IPS-15b (cell line): ENCODE results near the gene LASP1NB.

Source experiments
- H3K27me3 ChIP-seq: one replicate; pipeline ENCODE4 v1.6.1; 2013; ENCODE audit warnings: low read length; ENCODE audit not compliant: control insufficient read depth, insufficient read depth
- H3K36me3 ChIP-seq: one replicate; pipeline ENCODE4 v1.6.1; 2013; ENCODE audit warnings: low read length; ENCODE audit not compliant: control insufficient read depth, insufficient read depth
- H3K4me1 ChIP-seq: one replicate; pipeline ENCODE4 v1.6.1; 2013; ENCODE audit warnings: mild to moderate bottlenecking, low read length; ENCODE audit not compliant: control insufficient read depth, insufficient read depth
- H3K4me3 ChIP-seq: one replicate; pipeline ENCODE4 v1.5.1; 2013; ENCODE audit warnings: low read depth, low read length
- H3K9ac ChIP-seq: one replicate; pipeline ENCODE4 v1.6.1; 2013; ENCODE audit warnings: low read depth, mild to moderate bottlenecking, low read length
- H3K9me3 ChIP-seq: one replicate; pipeline ENCODE4 v1.6.1; 2013; ENCODE audit warnings: mild to moderate bottlenecking, low read length; ENCODE audit not compliant: control insufficient read depth, insufficient read depth

The LASP1NB gene

DNA sequence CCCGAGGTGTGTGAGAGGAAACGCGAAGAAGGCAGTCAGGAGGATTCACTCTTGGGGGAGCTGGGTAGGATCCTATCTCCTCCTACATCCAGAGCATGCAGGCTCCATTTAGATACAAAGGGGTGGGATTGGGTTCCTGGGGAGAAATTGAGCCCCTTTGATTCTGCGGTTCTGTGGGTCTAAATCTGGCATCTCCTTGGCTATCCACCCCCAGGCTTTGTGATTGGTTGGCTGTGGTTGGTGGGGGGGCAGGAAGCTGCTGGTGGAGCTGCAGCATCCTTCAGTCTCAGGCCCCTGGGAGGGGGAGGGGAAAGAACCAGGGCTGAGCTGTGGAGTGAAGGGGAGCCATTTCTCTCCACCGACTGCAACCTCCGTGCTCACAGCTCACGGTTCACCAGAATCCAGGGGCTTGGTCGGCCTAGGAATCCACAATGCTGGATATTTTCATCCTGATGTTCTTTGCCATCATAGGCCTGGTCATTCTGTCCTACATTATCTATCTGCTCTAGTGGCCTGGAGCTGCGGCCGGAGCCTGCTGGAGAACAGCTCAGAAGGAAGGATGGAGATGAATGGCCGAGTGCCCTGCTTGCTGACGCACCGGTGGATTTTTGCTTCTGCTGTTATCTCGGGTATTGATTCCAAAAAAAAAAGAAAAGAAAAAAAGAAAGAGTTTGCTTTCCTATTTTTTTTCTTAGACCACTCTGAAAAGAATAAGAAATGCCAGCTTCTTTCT lies at the start of gene LASP1NB:
Gene LASP1NB (plus strand): TSS at position 352 of the 733 bp plus-strand sequence.
- no peaks in the 10 kb centered on the region for H3K9me3 ChIP-seq
- H3K27me3 ChIP-seq, result no peaks in the 10 kb centered on the region
- peak within 1 kb of the TSS; percentile 21 for H3K4me3 ChIP-seq
- H3K4me1 ChIP-seq, result peaks cover 8% of the 10 kb centered on the region
- H3K9ac ChIP-seq, result no peak within 1 kb of the TSS
- no peaks in the 10 kb centered on the region for H3K36me3 ChIP-seq

DNA sequence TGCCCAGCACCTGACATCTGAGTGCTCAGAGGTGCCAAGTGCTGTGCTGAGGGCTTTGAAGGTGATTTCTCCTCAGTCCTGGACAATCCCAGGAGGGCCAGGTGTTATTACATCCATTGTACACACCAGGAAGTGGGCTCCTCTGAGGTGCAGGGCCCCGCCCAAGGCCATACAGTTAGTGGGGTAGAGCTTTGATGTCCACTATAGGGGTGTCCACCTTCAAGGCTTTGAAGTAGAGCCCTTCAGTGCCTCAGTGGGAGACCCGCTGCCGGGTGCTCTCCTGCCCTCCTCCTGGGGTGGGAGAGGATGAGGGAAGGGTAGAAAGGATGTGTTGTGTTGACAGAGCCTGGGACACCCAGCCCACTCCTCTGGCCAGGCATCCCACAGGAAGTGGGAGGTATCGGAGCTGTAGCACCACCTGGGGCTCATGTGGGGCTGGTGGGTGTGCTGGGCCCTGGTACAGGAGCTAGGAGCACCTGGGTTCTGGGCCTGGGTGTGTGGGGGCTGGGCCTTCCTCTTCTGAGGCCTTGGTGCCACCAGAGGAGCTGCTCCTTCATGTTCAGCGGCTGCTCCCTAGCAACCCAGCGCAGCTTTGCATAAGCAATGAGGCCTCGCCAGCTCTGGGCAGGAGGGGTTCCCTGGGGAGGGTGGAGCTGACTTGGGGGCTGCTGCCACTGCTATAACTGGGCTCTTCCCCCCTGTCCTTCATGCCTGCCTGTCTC lies 48.1 kb upstream of the LASP1NB start:
- Histone ChIP-seq H3K9me3 (no peaks in the 10 kb centered on the region), H3K36me3 (no peaks in the 10 kb centered on the region), H3K27me3 (no peaks in the 10 kb centered on the region), H3K4me3 (peak overlapping the region; percentile 30), H3K9ac (no peak overlapping the region), H3K4me1 (peaks cover 36% of the 10 kb centered on the region)

DNA sequence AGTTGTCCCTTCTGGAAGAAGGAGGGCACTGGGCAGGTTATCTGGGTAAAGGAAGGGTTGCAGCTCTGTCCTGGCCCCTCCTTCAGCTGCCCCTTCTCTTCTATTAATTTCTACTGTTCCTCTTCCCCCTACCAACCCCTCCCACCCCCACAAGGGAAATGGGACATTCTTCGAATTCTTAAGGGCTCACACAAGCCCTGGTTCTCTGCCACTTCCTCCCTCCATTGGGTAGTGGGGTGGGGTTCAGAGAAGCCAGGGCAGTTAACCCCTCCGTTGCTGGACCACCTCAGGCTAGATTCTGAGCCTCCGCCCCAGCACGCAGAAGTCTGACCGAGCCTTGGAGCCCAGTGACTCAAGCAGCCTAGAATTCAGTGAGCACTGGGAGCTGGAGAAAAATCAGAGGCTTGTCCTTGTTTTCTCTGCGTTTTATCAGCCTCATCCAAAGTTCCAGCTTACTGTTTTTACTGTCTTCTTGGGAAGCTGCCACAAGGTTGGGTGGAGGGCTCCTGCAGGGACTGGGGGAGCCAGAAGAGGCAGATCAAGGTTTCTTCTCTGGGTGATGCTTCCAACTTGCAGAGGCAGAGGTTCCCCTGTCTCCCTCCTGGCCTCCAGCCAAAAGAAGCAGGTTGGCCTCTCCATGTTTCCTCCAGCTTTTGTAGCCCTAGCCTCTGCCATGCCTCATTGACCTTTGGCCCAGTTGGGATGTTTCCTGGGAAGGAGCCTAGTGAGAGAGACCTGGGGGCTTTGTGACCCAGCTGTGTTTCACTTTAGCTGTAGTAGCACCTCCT lies 45.3 kb upstream of the LASP1NB start:
- H3K9ac ChIP-seq, result peak overlapping the region; percentile 30
- peaks cover 8% of the 10 kb centered on the region for H3K36me3 ChIP-seq
- H3K4me1 ChIP-seq, result peaks cover 40% of the 10 kb centered on the region
- no peaks in the 10 kb centered on the region for H3K9me3 ChIP-seq
- H3K4me3 ChIP-seq, result peak overlapping the region; percentile 19
- H3K27me3 ChIP-seq, result no peaks in the 10 kb centered on the region

DNA sequence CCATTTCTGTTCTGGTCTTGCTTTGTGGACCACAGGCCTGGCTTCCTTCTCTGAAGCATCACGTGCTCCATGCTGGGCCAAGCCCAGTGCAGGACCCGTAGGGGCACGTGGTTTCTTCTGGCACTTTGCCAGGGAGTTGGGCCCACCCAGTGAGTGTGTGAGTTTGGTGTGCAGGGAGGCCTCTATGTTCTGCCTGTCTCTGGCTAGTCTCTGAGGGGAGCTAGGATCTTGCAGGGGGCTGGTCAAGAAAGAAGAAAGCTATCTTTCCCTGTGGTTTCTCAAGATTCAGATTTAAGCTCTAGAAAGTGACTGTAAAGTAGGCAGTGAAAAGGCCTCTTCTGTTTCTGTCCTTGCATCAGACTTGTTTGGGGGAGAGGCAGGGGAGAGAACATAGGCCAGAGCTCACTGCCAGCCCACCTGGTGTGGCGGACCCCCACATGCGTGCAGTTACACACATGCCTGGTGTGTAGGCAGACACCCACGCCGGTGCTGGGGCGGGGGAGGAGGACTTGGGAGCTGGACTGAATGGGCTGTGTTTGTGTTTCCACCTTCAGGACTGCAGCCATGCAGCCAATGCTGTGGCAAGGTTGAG lies 43.7 kb upstream of the LASP1NB start:
- Histone ChIP-seq H3K27me3 (no peaks in the 10 kb centered on the region), H3K9ac (no peak overlapping the region), H3K4me1 (peaks cover 50% of the 10 kb centered on the region), H3K4me3 (no peak overlapping the region), H3K9me3 (no peaks in the 10 kb centered on the region), H3K36me3 (peaks cover 14% of the 10 kb centered on the region)

DNA sequence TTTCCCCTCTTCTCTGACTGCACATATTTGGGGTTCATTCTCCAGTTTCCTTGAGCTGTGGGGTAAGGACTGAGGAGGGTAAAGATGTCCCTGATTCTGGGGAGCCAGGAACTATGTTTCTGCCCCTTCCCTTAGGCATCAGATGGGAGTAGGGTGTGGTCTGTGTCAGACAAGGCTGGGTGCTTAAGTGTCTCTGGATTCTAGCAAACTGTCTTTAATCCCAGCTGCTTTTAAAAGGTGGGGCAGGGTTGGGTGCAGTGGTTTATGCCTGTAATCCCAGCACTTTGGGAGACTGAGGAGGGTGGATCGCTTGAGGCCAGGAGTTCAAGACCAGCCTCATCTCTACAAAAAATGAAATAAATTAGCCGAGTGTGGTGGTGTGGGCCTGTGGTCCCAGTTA lies 42.5 kb upstream of the LASP1NB start:
- H3K27me3 ChIP-seq, result no peaks in the 10 kb centered on the region
- no peaks in the 10 kb centered on the region for H3K9me3 ChIP-seq
- peaks cover 41% of the 10 kb centered on the region for H3K4me1 ChIP-seq
- no peak overlapping the region for H3K4me3 ChIP-seq
- H3K9ac ChIP-seq, result no peak overlapping the region
- H3K36me3 ChIP-seq, result peaks cover 14% of the 10 kb centered on the region

DNA sequence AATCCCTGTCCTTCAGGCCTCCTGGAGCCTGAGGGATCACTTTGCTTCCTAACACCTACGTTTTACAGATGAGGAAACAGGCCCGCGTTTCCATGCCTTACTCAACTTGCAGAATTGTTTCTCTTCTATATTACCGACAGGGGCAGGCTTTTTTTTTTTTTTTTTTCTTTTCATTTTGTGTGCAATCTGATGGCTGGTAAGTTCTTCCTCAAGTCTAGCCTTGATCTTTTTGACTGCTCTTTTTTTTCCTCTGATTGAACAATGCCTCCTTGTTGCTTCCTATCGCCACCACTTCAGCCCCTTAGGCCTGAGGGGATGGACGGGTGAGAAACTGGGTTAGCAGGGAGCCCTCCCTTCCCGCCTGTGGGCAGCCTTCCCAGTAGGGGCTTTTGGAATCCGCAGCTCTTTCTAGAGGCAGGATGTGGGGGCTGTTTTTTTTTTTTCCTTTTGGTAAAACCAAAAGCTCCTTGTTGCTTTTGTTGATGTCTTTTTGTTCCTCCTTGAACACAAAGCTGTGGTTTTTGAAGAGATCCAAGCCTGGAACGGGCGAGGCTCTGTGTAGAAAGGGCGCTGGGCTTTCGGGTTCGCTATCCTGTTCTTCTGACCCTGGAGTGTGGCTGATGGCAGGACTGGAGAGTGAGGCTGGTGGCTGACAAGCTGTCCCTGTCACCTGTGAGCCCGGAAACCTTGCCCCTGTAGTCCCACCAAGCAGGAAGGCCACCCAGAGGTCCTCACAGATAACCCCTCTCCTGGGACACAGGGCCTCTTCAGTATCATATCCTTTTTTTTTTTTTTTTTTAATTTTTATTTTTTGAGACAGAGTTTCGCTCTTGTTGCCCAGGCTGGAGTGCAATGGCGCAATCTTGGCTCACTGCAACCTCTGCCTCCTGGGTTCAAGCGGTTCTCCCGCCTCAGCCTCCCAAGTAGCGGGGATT lies 41.6 kb upstream of the LASP1NB start:
- H3K36me3 ChIP-seq, result peaks cover 14% of the 10 kb centered on the region
- no peak overlapping the region for H3K9ac ChIP-seq
- H3K4me1 ChIP-seq, result peaks cover 37% of the 10 kb centered on the region

DNA sequence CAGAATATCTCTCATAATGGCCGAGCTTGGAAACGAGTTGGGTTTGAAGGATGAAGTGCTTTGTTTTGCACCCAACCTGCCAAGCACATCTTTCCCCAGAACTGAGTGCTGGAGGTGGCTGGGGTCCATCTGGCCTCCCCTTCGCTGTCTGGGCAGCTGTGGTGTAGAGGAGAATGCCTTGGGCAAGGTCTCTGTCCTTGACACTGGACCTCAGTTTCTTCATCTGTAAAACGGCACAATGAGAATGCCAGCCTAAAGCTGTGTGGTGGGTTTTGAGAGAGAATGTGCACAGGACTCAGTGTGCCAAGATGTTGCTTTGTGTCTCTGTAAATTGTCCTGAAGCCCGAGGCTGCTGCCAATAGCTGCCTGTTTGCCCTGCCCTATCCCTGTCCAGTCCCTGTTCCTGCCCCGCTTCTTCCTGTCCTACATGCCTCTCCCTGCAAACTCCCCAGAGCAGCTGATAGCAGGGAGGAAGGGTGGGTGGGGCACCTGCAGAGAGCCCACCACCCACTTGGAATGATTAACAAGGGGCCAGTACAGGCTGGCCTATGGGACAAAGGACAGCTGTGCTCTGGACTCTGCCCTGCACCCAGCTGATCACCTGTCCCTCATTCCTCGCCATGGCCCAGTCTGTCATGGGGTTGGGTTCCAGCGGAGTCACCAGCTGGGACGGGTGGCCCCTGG lies 40.2 kb upstream of the LASP1NB start:
- Histone ChIP-seq H3K27me3 (no peaks in the 10 kb centered on the region), H3K4me3 (no peak overlapping the region), H3K9ac (no peak overlapping the region)

More for the DNA sequence above, 41.6 kb upstream of the LASP1NB start:
- Histone ChIP-seq H3K9me3 (no peaks in the 10 kb centered on the region), H3K27me3 (no peaks in the 10 kb centered on the region), H3K4me3 (no peak overlapping the region)

DNA sequence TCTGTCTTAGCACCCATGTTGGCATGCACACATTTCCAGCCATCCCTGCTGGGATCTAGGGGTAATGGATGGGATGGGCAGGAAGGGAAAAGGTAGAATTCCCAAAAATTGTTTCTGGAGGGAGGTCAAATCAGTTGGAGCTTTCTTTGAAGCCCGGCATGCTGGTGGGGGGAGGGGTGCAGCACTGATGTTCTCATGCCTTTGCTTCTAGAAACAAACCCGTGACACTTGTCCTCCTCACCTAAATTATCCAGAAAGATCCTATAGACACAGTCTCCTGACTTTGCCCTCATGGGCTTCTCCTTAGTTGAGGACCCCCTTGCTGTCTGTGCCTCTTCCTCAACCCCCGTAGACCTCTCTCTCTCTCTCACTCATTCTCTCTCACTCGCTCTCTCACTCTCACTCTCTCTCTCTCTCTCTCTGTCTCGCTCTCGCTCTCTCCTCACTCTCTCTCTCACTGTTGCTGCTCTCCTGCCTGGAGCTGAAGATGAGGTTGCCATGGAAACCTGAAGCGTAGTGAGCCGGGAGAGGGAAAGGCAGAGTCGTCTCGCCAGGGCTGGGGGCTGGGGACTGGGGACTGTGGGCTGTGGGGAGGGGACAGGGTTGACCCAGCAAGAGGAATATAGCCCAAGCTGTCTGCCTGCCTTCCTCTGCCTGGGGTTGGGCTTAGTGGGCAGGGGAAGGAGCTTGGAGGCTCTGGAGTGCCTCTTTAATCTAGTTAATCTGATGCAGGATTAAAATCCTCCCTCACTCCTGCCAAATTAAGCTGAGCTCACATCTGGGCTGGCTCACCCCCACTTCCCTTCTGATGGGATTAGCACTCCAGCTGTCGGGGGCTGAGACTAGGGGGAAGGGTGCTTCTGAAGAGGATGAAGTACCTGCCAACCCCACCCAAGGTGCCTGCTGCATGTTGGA lies 39.4 kb upstream of the LASP1NB start:
- Histone ChIP-seq H3K4me3 (no peak overlapping the region), H3K27me3 (no peaks in the 10 kb centered on the region), H3K36me3 (peaks cover 14% of the 10 kb centered on the region), H3K4me1 (peaks cover 25% of the 10 kb centered on the region), H3K9me3 (no peaks in the 10 kb centered on the region), H3K9ac (no peak overlapping the region)

More for the DNA sequence above, 40.2 kb upstream of the LASP1NB start:
- Histone ChIP-seq H3K9me3 (no peaks in the 10 kb centered on the region), H3K4me1 (peaks cover 29% of the 10 kb centered on the region), H3K36me3 (peaks cover 14% of the 10 kb centered on the region)

DNA sequence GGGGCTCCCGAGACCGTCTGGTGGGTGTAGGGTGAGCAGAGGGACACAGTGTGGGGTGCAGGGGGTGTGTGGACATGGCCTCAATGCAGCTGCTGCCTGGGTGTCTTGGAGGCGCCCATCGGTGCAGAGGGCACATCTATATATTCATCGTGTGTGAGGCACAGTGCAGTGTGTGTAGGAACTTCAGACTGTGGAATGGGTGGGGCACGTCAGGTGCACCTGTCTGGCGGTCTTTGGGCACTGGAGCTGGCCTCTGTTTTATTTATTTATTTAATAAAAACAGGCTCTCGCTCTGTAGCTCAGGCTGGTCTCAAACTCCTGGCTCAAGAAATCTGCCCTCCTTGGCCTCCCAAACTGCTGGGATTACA lies 38.8 kb upstream of the LASP1NB start:
- peaks cover 21% of the 10 kb centered on the region for H3K4me1 ChIP-seq
- no peaks in the 10 kb centered on the region for H3K27me3 ChIP-seq
- H3K9ac ChIP-seq, result no peak overlapping the region
- H3K9me3 ChIP-seq, result no peaks in the 10 kb centered on the region
- H3K36me3 ChIP-seq, result peaks cover 14% of the 10 kb centered on the region
- H3K4me3 ChIP-seq, result no peak overlapping the region

DNA sequence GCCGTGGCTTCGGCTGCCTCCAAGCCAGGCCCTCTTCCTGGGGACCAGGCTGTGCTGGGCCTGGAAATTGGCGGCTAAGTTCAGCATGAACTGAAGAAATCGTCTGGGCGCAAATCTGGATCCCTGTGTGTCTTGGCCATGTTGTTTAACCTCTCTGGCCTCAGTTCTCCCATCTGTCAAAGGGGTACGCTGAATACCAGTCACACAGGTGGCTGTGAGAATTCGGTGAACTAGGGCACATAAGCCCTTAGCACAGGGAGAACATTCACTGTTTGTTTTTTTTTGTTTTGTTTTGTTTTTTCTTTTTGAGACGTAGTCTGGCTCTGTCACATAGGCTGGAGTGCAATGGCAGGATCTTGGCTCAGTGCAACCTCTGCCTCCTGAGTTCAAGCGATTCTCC lies 36.6 kb upstream of the LASP1NB start:
- Histone ChIP-seq H3K36me3 (peaks cover 21% of the 10 kb centered on the region), H3K4me1 (peaks cover 12% of the 10 kb centered on the region), H3K4me3 (no peak overlapping the region), H3K9me3 (no peaks in the 10 kb centered on the region), H3K9ac (no peak overlapping the region), H3K27me3 (no peaks in the 10 kb centered on the region)
